Activated T-cell treated with anti-CD3 and anti-CD28 coated beads, Interleukin-2, amount 50 U/mL, for 24 hours (primary cell): Measurements from ENCODE around the gene CPXM2.
A peak's percentile ranks its signal among the peaks of the same experiment; 100 is the strongest.

ENCODE experiments used
- DNase-seq: peaks from one replicate; pipeline ENCODE4 v3.0.0-alpha.2; 2020
- H3K27ac Mint-ChIP-seq: 2 replicates; pipeline ENCODE4 v1.8.0; 2020; ENCODE audit warnings: mild to moderate bottlenecking, mixed read lengths
- H3K27me3 Mint-ChIP-seq: 2 replicates; pipeline ENCODE4 v1.8.0; 2020; ENCODE audit warnings: mixed read lengths
- H3K36me3 Mint-ChIP-seq: 2 replicates; pipeline ENCODE4 v1.8.0; 2020; ENCODE audit warnings: low read depth, mixed read lengths
- H3K4me1 Mint-ChIP-seq: 2 replicates; pipeline ENCODE4 v1.8.0; 2020; ENCODE audit warnings: low read depth, mixed read lengths
- H3K4me3 Mint-ChIP-seq: 2 replicates; pipeline ENCODE4 v1.8.0; 2020; ENCODE audit warnings: mild to moderate bottlenecking, moderate library complexity, mixed read lengths
- H3K9me3 Mint-ChIP-seq: 2 replicates; pipeline ENCODE4 v1.8.0; 2020; ENCODE audit warnings: mixed read lengths

The CPXM2 gene

DNA sequence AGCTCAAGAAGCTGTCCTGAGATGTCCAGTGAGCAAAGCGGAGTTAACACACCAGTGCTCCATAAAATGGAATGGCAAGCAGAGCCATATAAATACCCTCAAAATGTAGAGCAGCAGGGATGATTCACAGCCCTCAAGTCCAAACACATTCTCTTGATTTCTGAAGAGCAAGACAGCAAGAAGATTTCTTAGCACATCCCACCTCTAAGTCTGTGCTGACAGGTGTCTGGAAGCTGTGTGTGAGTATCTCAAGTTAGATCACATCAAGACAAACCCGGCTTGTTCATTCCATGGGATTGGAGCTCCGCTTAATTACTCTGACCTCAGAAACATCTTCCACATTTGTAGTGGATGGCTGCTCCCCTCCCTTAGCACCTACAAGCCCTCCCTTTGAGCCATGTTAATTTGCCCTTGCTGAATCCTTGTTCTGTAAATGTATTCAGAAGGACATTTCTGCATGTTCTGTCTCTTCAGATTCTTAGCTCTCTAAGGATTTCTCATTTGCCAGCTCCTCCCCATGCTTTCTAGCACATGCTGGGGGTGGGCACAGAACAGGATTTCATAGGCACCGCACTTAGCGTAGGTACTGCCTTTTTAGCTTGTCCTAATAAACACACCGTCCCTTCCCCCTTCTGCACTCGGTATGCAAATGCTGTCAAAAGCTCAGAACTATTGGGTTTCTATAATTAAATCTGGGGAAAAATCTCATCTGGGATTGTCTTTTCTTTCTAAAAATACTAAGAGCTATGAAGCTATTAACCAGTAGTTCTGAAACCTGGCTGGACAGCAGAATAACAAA lies 112.7 kb downstream of the CPXM2 start:
- peaks cover 52% of the 10 kb centered on the region for H3K27me3 Mint-ChIP-seq
- DNase-seq = no peak

GRCh38 chr10:123777881-123778280 lies 113.7 kb downstream of the CPXM2 start:
- no peak for DNase-seq
- H3K4me3 Mint-ChIP-seq = no peak overlapping the region
- H3K36me3 Mint-ChIP-seq = no peaks in the 10 kb centered on the region
- H3K27ac Mint-ChIP-seq = no peak overlapping the region
- peaks cover 2% of the 10 kb centered on the region for H3K4me1 Mint-ChIP-seq
- H3K27me3 Mint-ChIP-seq = peaks cover 50% of the 10 kb centered on the region
- H3K9me3 Mint-ChIP-seq = peaks cover 6% of the 10 kb centered on the region

More for the DNA sequence above, 112.7 kb downstream of the CPXM2 start:
- Mint-ChIP-seq H3K27ac (no peak overlapping the region), H3K36me3 (no peaks in the 10 kb centered on the region), H3K4me3 (no peak overlapping the region), H3K9me3 (no peaks in the 10 kb centered on the region), H3K4me1 (no peaks in the 10 kb centered on the region)

DNA sequence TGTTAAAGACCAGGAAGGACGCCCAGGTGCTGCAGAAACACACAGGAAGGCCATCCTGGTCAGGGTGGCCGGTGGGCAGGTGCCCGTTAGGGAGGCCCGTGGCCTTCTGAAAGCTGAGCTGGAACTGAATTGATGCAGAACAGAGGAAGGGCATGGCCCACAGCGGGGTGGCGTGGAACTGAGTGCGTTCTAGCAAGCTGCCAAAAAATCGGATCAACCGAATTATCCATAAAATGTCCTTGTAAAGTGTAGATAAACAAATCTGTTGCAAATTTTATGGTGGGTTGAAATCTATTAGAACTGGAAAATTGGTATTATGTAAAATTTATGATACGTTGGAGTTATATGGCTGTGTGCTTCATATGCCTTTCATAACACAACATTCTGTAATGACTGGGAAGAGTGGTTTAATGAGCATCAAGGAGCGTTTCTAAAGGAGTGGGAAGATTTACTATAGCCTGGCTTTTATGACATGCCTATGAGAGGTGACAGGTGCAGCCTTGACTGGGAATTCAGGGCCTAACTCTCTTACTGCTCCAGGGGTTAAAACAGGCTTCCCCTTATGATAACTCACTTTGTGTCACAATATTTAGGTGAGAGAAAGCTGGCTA lies 117.4 kb downstream of the CPXM2 start:
- H3K36me3 Mint-ChIP-seq = no peaks in the 10 kb centered on the region
- peaks cover 34% of the 10 kb centered on the region for H3K27me3 Mint-ChIP-seq

DNA sequence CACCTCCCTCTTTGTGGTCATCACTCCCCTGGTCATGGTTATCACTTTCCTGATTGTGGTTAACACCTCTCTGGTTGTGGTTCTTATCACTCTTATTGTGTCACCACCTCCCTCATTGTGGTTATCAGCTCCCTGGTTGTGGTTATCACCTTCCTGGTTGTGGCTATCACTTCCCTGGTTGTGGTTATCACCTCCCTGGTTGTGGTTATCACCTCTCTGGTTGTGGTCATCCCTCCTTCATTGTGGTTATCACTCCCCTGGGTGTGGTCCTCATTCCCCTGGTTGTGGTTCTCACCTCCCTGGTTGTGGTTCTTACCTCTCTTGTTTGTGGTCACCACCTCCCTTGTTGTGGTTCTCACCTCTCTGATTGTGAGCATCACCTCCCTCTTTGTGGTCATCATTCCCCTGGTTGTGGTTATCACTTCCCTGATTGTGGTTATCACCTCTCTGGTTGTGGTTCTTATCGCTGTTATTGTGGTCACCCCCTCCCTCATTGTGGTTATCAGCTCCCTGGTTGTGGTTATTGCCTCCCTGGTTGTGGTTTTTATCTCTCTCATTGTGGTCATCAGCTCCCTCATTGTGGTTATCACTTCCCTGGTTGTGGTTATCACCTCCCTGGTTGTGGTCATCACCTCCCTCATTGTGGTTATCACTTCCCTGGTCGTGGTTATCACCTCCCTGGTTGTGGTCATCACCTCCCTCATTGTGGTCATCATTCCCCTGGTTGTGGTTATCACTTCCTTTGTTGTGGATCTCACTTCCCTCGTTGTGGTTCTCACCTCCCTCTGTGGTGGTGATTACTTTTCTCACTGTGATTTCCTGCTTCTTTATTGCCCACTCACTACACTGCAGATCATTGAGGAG lies 118.7 kb downstream of the CPXM2 start:
- Mint-ChIP-seq H3K4me3 (peak overlapping the region; percentile 23), H3K36me3 (no peaks in the 10 kb centered on the region), H3K4me1 (peaks cover 2% of the 10 kb centered on the region), H3K27ac (peak overlapping the region; percentile 89), H3K9me3 (peaks cover 8% of the 10 kb centered on the region), H3K27me3 (peaks cover 25% of the 10 kb centered on the region)
- no peak for DNase-seq

More for the DNA sequence above, 117.4 kb downstream of the CPXM2 start:
- no peak overlapping the region for H3K4me3 Mint-ChIP-seq
- H3K27ac Mint-ChIP-seq = no peak overlapping the region
- peaks cover 2% of the 10 kb centered on the region for H3K4me1 Mint-ChIP-seq
- peaks cover 8% of the 10 kb centered on the region for H3K9me3 Mint-ChIP-seq
- DNase-seq = no peak

DNA sequence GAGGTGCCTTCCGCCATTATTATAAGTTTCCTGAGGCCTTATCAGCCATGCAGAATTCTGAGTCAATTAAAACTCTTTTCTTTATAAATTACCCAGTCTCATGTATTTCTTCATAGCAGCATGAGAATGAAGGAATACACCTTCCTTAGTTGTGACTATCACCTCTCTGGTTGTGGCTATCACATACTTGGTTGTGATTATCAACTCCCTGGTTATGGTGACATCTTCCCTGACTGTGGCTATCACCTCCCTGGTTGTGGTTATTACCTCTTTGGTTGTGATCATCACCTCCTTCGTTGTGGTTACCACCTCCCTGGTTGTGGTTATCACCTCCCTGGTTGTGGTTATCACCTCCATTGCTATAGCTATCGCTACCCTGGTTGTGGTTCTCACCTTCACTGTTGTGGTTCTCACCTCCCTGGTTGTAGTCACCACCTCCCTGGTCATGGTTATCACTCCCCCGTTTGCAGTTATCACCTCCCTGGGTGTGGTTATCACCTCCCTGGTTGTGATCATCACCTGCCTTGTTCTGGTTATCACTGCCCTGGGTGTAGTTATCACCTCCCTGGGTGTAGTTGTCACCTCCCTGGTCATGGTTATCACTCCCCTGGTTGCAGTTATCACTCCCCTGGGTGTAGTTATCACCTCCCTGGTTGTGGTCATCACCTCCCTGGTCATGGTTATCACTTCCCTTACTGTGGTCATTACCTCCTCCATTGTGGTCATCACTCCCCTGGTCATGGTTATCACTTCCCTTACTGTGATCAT lies 119.5 kb downstream of the CPXM2 start:
- Mint-ChIP-seq H3K27ac (peak overlapping the region; percentile 89), H3K4me3 (no peak overlapping the region)
- no peak for DNase-seq

GRCh38 chr10:123769647-123770046 lies 122.0 kb downstream of the CPXM2 start:
- Mint-ChIP-seq H3K4me3 (no peak overlapping the region), H3K27ac (no peak overlapping the region), H3K36me3 (no peaks in the 10 kb centered on the region), H3K27me3 (peaks cover 35% of the 10 kb centered on the region), H3K4me1 (peaks cover 2% of the 10 kb centered on the region), H3K9me3 (peaks cover 8% of the 10 kb centered on the region)
- DNase-seq = no peak

More for the DNA sequence above, 119.5 kb downstream of the CPXM2 start:
- Mint-ChIP-seq H3K36me3 (no peaks in the 10 kb centered on the region), H3K4me1 (peaks cover 2% of the 10 kb centered on the region), H3K9me3 (peaks cover 8% of the 10 kb centered on the region), H3K27me3 (peaks cover 23% of the 10 kb centered on the region)

DNA sequence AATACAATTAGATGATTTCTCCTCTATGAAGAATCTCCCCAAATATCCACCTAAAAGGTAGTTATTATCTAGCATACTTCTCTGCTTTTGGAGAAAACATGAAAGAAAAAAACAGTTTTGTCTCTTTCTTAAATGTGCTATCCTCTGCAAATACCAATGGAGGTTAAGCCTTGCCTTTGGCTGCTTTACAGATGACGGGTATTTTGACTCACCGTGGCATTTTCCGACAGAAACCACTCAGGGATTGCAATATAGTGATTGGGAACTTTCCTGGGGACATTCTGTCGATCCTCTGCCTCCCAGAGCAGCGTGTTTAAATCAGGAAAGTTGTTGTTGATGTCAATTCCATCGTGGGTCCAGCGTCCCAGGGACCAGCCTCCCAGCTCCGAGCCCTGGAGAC lies 124.8 kb downstream of the CPXM2 start:
- no peak for DNase-seq
- no peak overlapping the region for H3K4me3 Mint-ChIP-seq
- H3K36me3 Mint-ChIP-seq = no peaks in the 10 kb centered on the region
- no peaks in the 10 kb centered on the region for H3K4me1 Mint-ChIP-seq
- no peaks in the 10 kb centered on the region for H3K9me3 Mint-ChIP-seq
- H3K27ac Mint-ChIP-seq = no peak overlapping the region
- peaks cover 49% of the 10 kb centered on the region for H3K27me3 Mint-ChIP-seq

- H3K9me3 Mint-ChIP-seq = no peaks in the 10 kb centered on the region
- H3K36me3 Mint-ChIP-seq = no peaks in the 10 kb centered on the region
- peaks cover 47% of the 10 kb centered on the region for H3K27me3 Mint-ChIP-seq
- no peak overlapping the region for H3K27ac Mint-ChIP-seq
- DNase-seq = no peak
- H3K4me3 Mint-ChIP-seq = no peak overlapping the region
- H3K4me1 Mint-ChIP-seq = no peaks in the 10 kb centered on the region
These were observed 125.6 kb downstream of the CPXM2 start for GRCh38 chr10:123766012-123766411.

DNA sequence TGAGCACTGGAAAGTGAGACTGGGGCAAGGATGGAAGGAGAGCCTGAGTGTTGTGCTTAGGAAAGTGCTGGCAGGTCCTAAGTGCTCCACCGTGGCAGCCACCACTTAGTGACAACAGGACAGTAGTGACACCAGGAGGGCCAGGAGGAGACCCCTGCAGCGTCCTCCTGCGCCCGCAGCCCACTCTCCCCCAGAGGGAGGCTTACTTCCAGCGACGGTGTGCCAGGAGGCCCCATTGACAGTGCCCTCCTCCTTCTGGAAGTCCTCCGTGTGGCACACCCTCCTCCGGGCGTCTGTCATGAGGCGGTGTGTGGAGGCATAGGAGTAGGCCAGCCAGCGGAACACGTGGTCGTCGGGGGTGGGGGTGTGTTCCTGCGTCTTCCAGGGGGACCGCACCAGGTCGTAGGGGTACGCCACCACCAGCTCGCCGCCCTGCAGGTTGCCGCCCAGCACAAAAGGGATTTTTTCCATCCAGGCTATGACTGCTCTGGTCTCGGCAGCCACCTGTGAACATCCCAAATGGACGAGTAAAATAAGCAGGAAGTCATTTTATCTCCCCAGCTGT lies 129.9 kb downstream of the CPXM2 start:
- Mint-ChIP-seq H3K36me3 (no peaks in the 10 kb centered on the region), H3K4me3 (no peak overlapping the region), H3K4me1 (no peaks in the 10 kb centered on the region), H3K27ac (no peak overlapping the region), H3K9me3 (no peaks in the 10 kb centered on the region), H3K27me3 (peaks cover 40% of the 10 kb centered on the region)
- no peak for DNase-seq

GRCh38 chr10:123761038-123761428 lies 130.6 kb downstream of the CPXM2 start:
- no peak overlapping the region for H3K4me3 Mint-ChIP-seq
- H3K27ac Mint-ChIP-seq = no peak overlapping the region
- no peaks in the 10 kb centered on the region for H3K36me3 Mint-ChIP-seq
- H3K9me3 Mint-ChIP-seq = no peaks in the 10 kb centered on the region
- no peaks in the 10 kb centered on the region for H3K4me1 Mint-ChIP-seq
- H3K27me3 Mint-ChIP-seq = peaks cover 34% of the 10 kb centered on the region
- no peak for DNase-seq

DNA sequence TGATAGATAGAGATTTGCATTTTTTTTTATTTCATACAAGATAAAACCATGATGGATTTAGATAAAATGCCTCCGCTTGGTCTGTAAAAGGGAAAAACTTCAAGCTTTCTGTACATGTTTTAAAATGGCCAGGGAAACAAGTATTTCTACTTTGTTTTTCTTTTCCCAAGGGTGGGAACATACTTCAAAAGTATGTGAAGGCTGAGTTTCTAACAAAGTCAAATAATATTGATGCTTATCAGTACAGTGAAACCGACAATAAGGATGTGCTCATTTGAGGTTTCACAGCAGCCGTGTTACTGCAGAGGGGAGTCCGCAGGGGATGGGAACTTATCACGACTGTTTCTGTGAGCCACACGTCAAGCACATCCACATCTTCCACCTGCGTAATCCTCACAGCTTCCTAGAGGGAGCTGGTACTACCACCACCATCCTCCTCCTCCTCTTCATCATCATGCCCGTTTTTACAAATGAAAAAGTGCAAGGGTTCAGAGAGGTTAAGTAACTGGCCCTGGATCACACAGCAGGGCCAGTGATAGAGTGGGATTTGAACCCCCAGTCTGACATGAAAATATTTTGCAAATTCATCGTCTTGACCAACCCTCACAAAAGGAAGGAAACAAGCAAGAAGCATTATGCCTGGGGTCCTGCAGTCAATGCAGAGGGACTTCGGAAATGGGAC lies 131.1 kb downstream of the CPXM2 start:
- Mint-ChIP-seq H3K36me3 (no peaks in the 10 kb centered on the region), H3K27me3 (peaks cover 30% of the 10 kb centered on the region), H3K4me3 (no peak overlapping the region), H3K9me3 (no peaks in the 10 kb centered on the region), H3K4me1 (no peaks in the 10 kb centered on the region), H3K27ac (no peak overlapping the region)
- DNase-seq = no peak

GRCh38 chr10:123759501-123760031 lies 132.0 kb downstream of the CPXM2 start:
- DNase-seq = no peak
- no peaks in the 10 kb centered on the region for H3K36me3 Mint-ChIP-seq
- H3K27me3 Mint-ChIP-seq = peaks cover 27% of the 10 kb centered on the region
- H3K27ac Mint-ChIP-seq = no peak overlapping the region
- no peaks in the 10 kb centered on the region for H3K9me3 Mint-ChIP-seq
- no peaks in the 10 kb centered on the region for H3K4me1 Mint-ChIP-seq
- no peak overlapping the region for H3K4me3 Mint-ChIP-seq

GRCh38 chr10:123759041-123759440 lies 132.6 kb downstream of the CPXM2 start:
- no peaks in the 10 kb centered on the region for H3K4me1 Mint-ChIP-seq
- no peak for DNase-seq
- no peaks in the 10 kb centered on the region for H3K9me3 Mint-ChIP-seq
- no peaks in the 10 kb centered on the region for H3K36me3 Mint-ChIP-seq
- H3K27me3 Mint-ChIP-seq = peaks cover 30% of the 10 kb centered on the region
- H3K4me3 Mint-ChIP-seq = no peak overlapping the region
- H3K27ac Mint-ChIP-seq = no peak overlapping the region
